Kidney (tissue), 14 donors: ENCODE results near the gene SFI1. TPM values are rescaled to one million over a fixed set of nuclear protein-coding genes. Genes with fewer than 3 reads are reported as not detected.

Experiments used
- DNase-seq, 5 donors: peaks; one replicate each; pipeline ENCODE4 v3.0.0-alpha.2; 2013 to 2020
- FAIRE-seq: peaks from 2 replicates; lab custom pipeline; 2012; peaks lifted over from hg19 to GRCh38; lab: Jason Lieb, UNC
- H3K27ac ChIP-seq, 2 donors: one replicate each; pipeline ENCODE4 v1.7.0; 2013; ENCODE audit warnings: low read depth in 2 of 2, low read length in 2 of 2, inconsistent platforms in 1 of 2
- H3K27me3 ChIP-seq: one replicate; pipeline ENCODE4 v1.7.1; 2013; ENCODE audit warnings: low read length, inconsistent platforms; ENCODE audit not compliant: control insufficient read depth, insufficient read depth
- H3K36me3 ChIP-seq, 3 donors: one replicate each; pipeline versions ENCODE4 v1.7.0 to v1.7.1; 2013; ENCODE audit warnings: low read length in 3 of 3, control low read depth in 1 of 3, inconsistent platforms in 1 of 3; ENCODE audit not compliant: insufficient read depth in 3 of 3, control insufficient read depth in 2 of 3
- H3K4me1 ChIP-seq, 3 donors: one replicate each; pipeline versions ENCODE4 v1.7.0 to v1.7.1; 2013; ENCODE audit warnings: low read length in 3 of 3, inconsistent platforms in 1 of 3, low read depth in 1 of 3; ENCODE audit not compliant: control insufficient read depth in 2 of 3, insufficient read depth in 2 of 3
- H3K4me3 ChIP-seq, 3 donors: one replicate each; pipeline versions ENCODE4 v1.7.0 to v1.8.1; 2013; ENCODE audit warnings: low read length in 3 of 3, control low read depth in 1 of 3, inconsistent platforms in 1 of 3
- H3K9ac ChIP-seq, 3 donors: one replicate each; pipeline versions ENCODE4 v1.7.0 to v1.7.1; 2013; ENCODE audit warnings: low read length in 3 of 3, control low read depth in 1 of 3, inconsistent platforms in 1 of 3
- H3K9me3 ChIP-seq, 3 donors: one replicate each; pipeline versions ENCODE4 v1.7.0 to v1.7.1; 2013; ENCODE audit warnings: low read length in 3 of 3, control low read depth in 1 of 3, inconsistent platforms in 1 of 3; ENCODE audit not compliant: control insufficient read depth in 2 of 3, insufficient read depth in 1 of 3
- CTCF ChIP-seq: IDR thresholded peaks from 3 replicates; pipeline ENCODE4 v1.5.1; 2012; ENCODE audit warnings: mild to moderate bottlenecking, moderate library complexity, borderline replicate concordance; ENCODE audit not compliant: insufficient read depth; ENCODE audit errors: extremely low read depth
- intact Hi-C: fragments of 100-400 bp; cut with DNase I; formaldehyde crosslinking; loops from one replicate; pipeline ENCODE4 v1.11.1; 2022
- polyA plus RNA-seq: library from polyadenylated mRNA; stranded (reverse); fragments of 350-450 nt; fragmentation: Illumina TruSeq; extraction: RNeasy Lipid Tissue Mini Kit (QIAGEN cat#74804); gene quantifications from one replicate; pipeline ENCODE4 v1.2.3, GENCODE V29; 2014; ENCODE audit warnings: low read depth, low replicate concordance; ENCODE audit not compliant: insufficient read depth
- total RNA-seq: library from RNA; stranded (reverse); fragmentation: NEBNext Ultra II Directional; extraction: Animal tissue kit (Norgen Biotek cat#: 25700); gene quantifications from one replicate; pipeline ENCODE4 v1.2.1, GENCODE V29; 2021
- donor health status: control.
- donor health status: control.
- donor health status: control.
- donor health status: control.
- donor health status: control.
- donor health status: DM: yes; HTN: yes; CAD: no.
- donor health status: Normal renal cell carcinoma (clear cell type).

Gene SFI1
- total and polyA plus RNA-seq, 2 donors from 2014 or later, result 11.4 to 48.2 TPM

GRCh38 chr22:31612891-31613285, 116.6 kb downstream of the SFI1 start:
- TF ChIP-seq CTCF, result no peak
- H3K27ac ChIP-seq, result no peak overlapping the region
- intact Hi-C loops, result no loop called here
- no peaks in the 10 kb centered on the region for H3K4me1 ChIP-seq
- H3K9ac ChIP-seq, result no peak overlapping the region
- no peak overlapping the region for H3K4me3 ChIP-seq
- FAIRE-seq (no peak), DNase-seq (no peak)
- H3K9me3 ChIP-seq, result no peaks in the 10 kb centered on the region
- no peaks in the 10 kb centered on the region for H3K27me3 ChIP-seq
- peaks cover 0 to 6% (median 0%) of the 10 kb centered on the region in 3 donors for H3K36me3 ChIP-seq

GRCh38 chr22:31613286-31613903, 117.1 kb downstream of the SFI1 start:
- H3K4me1 ChIP-seq, result no peaks in the 10 kb centered on the region

GRCh38 chr22:31613904-31614296, 117.6 kb downstream of the SFI1 start:
- no peaks in the 10 kb centered on the region for H3K4me1 ChIP-seq
- no peaks in the 10 kb centered on the region for H3K9me3 ChIP-seq
- H3K4me3 ChIP-seq, result no peak overlapping the region
- no peak overlapping the region for H3K9ac ChIP-seq
- FAIRE-seq, result no peak
- intact Hi-C loops, result no loop called here
- no peaks in the 10 kb centered on the region for H3K27me3 ChIP-seq
- H3K36me3 ChIP-seq, result peaks cover 0 to 11% (median 4%) of the 10 kb centered on the region in 3 donors
- no peak for DNase-seq
- TF ChIP-seq CTCF, result no peak
- H3K27ac ChIP-seq, result no peak overlapping the region

More at GRCh38 chr22:31613286-31613903, 117.1 kb downstream of the SFI1 start:
- H3K9me3 ChIP-seq, result no peaks in the 10 kb centered on the region
- H3K36me3 ChIP-seq, result peaks cover 0 to 6% (median 2%) of the 10 kb centered on the region in 3 donors
- FAIRE-seq, result no peak
- H3K9ac ChIP-seq, result no peak overlapping the region
- no peak overlapping the region for H3K4me3 ChIP-seq
- peak in 2 of 5 donors; percentile 45 to 51 for DNase-seq
- intact Hi-C loops, result no loop called here
- H3K27me3 ChIP-seq, result no peaks in the 10 kb centered on the region
- no peak overlapping the region for H3K27ac ChIP-seq
- no peak for TF ChIP-seq CTCF
